WTC11 (cell line): Measurements from ENCODE around the gene CACNA1C. TPM values are rescaled to one million over a fixed set of nuclear protein-coding genes. Genes with fewer than 3 reads are reported as not detected.

Source experiments
- ATAC-seq: fragments of 200-7000 bp; cut with Tn5 transposase; 2 replicates; pipeline ENCODE4 v1.10.0; 2021; ENCODE audit warnings: mild to moderate bottlenecking, moderate library complexity
- CTCF ChIA-PET: fragments of 300-600 bp; sonication (Branson Sonifier 250); formaldehyde crosslinking; loops from one replicate; lab custom pipeline; 2021; ENCODE audit warnings: antibody characterized with exemption; lab: Charles Lee
- POLR2A ChIA-PET: fragments of 350-600 bp; sonication (Branson Sonifier 250); formaldehyde crosslinking; loops from one replicate; lab custom pipeline; 2021; ENCODE audit warnings: antibody characterized with exemption; lab: Charles Lee
- DNase-seq: peaks from one replicate; pipeline ENCODE4 v3.0.0; 2021; ENCODE audit warnings: low spot score
- H3K27ac Mint-ChIP-seq: 2 replicates; pipeline ENCODE4 v1.8.0; 2021; ENCODE audit warnings: mixed read lengths
- H3K27me3 Mint-ChIP-seq: 2 replicates; pipeline ENCODE4 v1.8.0; 2021; ENCODE audit warnings: low read depth, mild to moderate bottlenecking, moderate library complexity, mixed read lengths
- H3K36me3 Mint-ChIP-seq: 2 replicates; pipeline ENCODE4 v1.8.0; 2021; ENCODE audit warnings: mixed read lengths
- H3K4me1 Mint-ChIP-seq: 2 replicates; pipeline ENCODE4 v1.8.0; 2022; ENCODE audit warnings: mixed read lengths
- H3K4me3 Mint-ChIP-seq: 2 replicates; pipeline ENCODE4 v1.8.0; 2021; ENCODE audit warnings: mild to moderate bottlenecking, moderate library complexity, mixed read lengths
- H3K9me3 Mint-ChIP-seq: 2 replicates; pipeline ENCODE4 v1.8.0; 2021; ENCODE audit warnings: mixed read lengths
- ARID4B ChIP-seq: sonication (generic); formaldehyde crosslinking; IDR thresholded peaks from 2 replicates; pipeline ENCODE4 v1.8.0; 2023; ENCODE audit warnings: missing genetic modification reagents, mild to moderate bottlenecking, borderline replicate concordance
- ATF2 ChIP-seq: sonication (generic); formaldehyde crosslinking; IDR thresholded peaks from 2 replicates; pipeline ENCODE4 v1.8.1; 2022; ENCODE audit warnings: low read depth, missing genetic modification reagents, borderline replicate concordance
- CBFB ChIP-seq: sonication (generic); formaldehyde crosslinking; IDR thresholded peaks from 2 replicates; pipeline ENCODE4 v1.8.1; 2022; ENCODE audit warnings: mild to moderate bottlenecking, low read depth, missing genetic modification reagents
- CDX4 ChIP-seq: fragments of 250-450 bp; sonication (Bioruptor Pico); IDR thresholded peaks from 2 replicates; pipeline ENCODE4 v1.9.0; 2021; ENCODE audit warnings: moderate library complexity, mild to moderate bottlenecking, inconsistent platforms, borderline replicate concordance
- ERG ChIP-seq: fragments of 250-450 bp; sonication (Bioruptor Pico); IDR thresholded peaks from 2 replicates; pipeline ENCODE4 v1.8.0; 2021; ENCODE audit warnings: mild to moderate bottlenecking
- FOXP1 ChIP-seq: sonication (generic); formaldehyde crosslinking; IDR thresholded peaks from 2 replicates; pipeline ENCODE4 v1.8.0; 2022; ENCODE audit warnings: missing genetic modification reagents, mild to moderate bottlenecking, moderate library complexity, borderline replicate concordance
- JAZF1 ChIP-seq: fragments of 250-450 bp; sonication (Bioruptor Pico); IDR thresholded peaks from 2 replicates; pipeline ENCODE4 v1.9.0; 2021; ENCODE audit warnings: moderate library complexity, mild to moderate bottlenecking, inconsistent platforms
- MAX ChIP-seq: sonication (generic); formaldehyde crosslinking; IDR thresholded peaks from 2 replicates; pipeline ENCODE4 v1.8.0; 2022; ENCODE audit warnings: mild to moderate bottlenecking, missing genetic modification reagents
- MXD4 ChIP-seq: fragments of 250-450 bp; sonication (Bioruptor Pico); IDR thresholded peaks from 2 replicates; pipeline ENCODE4 v1.8.0; 2021; ENCODE audit warnings: mild to moderate bottlenecking, moderate library complexity, borderline replicate concordance
- NFYB ChIP-seq: sonication (generic); formaldehyde crosslinking; conservative IDR thresholded peaks from 2 replicates; pipeline ENCODE4 v1.8.0; 2022; ENCODE audit warnings: low read depth, missing genetic modification reagents
- SMAD3 ChIP-seq: sonication (generic); formaldehyde crosslinking; IDR thresholded peaks from 2 replicates; pipeline ENCODE4 v1.8.0; 2022; ENCODE audit warnings: missing genetic modification reagents, mild to moderate bottlenecking, borderline replicate concordance
- SP1 ChIP-seq: sonication (generic); formaldehyde crosslinking; conservative IDR thresholded peaks from 2 replicates; pipeline ENCODE4 v1.8.1; 2022; ENCODE audit warnings: missing genetic modification reagents
- TCF7 ChIP-seq: sonication (generic); formaldehyde crosslinking; IDR thresholded peaks from 2 replicates; pipeline ENCODE4 v1.8.0; 2022; ENCODE audit warnings: mild to moderate bottlenecking, low read depth, missing genetic modification reagents, moderate library complexity
- TEAD4 ChIP-seq: sonication (generic); formaldehyde crosslinking; IDR thresholded peaks from 2 replicates; pipeline ENCODE4 v1.8.0; 2022; ENCODE audit warnings: mild to moderate bottlenecking, missing genetic modification reagents
- TP53 ChIP-seq: sonication (generic); formaldehyde crosslinking; IDR thresholded peaks from 2 replicates; pipeline ENCODE4 v1.8.1; 2023; ENCODE audit warnings: mild to moderate bottlenecking, missing genetic modification reagents
- USF2 ChIP-seq: sonication (generic); formaldehyde crosslinking; IDR thresholded peaks from 2 replicates; pipeline ENCODE4 v1.8.1; 2023; ENCODE audit warnings: mild to moderate bottlenecking, missing genetic modification reagents, moderate library complexity
- ZNF121 ChIP-seq: sonication (generic); formaldehyde crosslinking; IDR thresholded peaks from 2 replicates; pipeline ENCODE4 v1.8.0; 2023; ENCODE audit warnings: missing genetic modification reagents
- ZNF138 ChIP-seq: sonication (generic); formaldehyde crosslinking; conservative IDR thresholded peaks from 2 replicates; pipeline ENCODE4 v1.8.1; 2022; ENCODE audit warnings: mild to moderate bottlenecking, moderate library complexity, missing genetic modification reagents
- ZNF232 ChIP-seq: sonication (generic); formaldehyde crosslinking; IDR thresholded peaks from 2 replicates; pipeline ENCODE4 v1.8.0; 2022; ENCODE audit warnings: mild to moderate bottlenecking, missing genetic modification reagents
- ZNF281 ChIP-seq: sonication (generic); formaldehyde crosslinking; IDR thresholded peaks from 2 replicates; pipeline ENCODE4 v1.8.0; 2023; ENCODE audit warnings: mild to moderate bottlenecking, missing genetic modification reagents
- ZNF317 ChIP-seq: sonication (generic); formaldehyde crosslinking; IDR thresholded peaks from 2 replicates; pipeline ENCODE4 v1.8.1; 2023; ENCODE audit warnings: low read depth, mild to moderate bottlenecking, moderate library complexity, missing genetic modification reagents, borderline replicate concordance
- ZNF671 ChIP-seq: fragments of 250-450 bp; sonication (Bioruptor Pico); IDR thresholded peaks from 2 replicates; pipeline ENCODE4 v1.8.0; 2021; ENCODE audit warnings: mild to moderate bottlenecking
- ZSCAN18 ChIP-seq: fragments of 250-450 bp; sonication (Bioruptor Pico); IDR thresholded peaks from 2 replicates; pipeline ENCODE4 v2.1.2; 2022; ENCODE audit warnings: mild to moderate bottlenecking, moderate library complexity
- total RNA-seq: library from RNA; stranded (reverse); gene quantifications from 3 replicates; pipeline ENCODE4 v1.2.3, GENCODE V29; 2021

The CACNA1C gene
- total RNA-seq, 1 experiment from 2014 or later = 1.7 TPM

GRCh38 chr12:2170376-2170775, 117.6 kb downstream of the CACNA1C start (continued):
- TF ChIP-seq ZNF281 = no peak
- TF ChIP-seq JAZF1 (CRISPR knock-in tag) = no peak
- TF ChIP-seq ZNF121 (CRISPR knock-in tag) = no peak
- TF ChIP-seq ARID4B (CRISPR knock-in tag) = no peak
- no peak for TF ChIP-seq TEAD4 (CRISPR knock-in tag)
- TF ChIP-seq ZSCAN18 (CRISPR knock-in tag) = no peak
- no peak for TF ChIP-seq NFYB (CRISPR knock-in tag)
- no peak for TF ChIP-seq CDX4 (CRISPR knock-in tag)
- TF ChIP-seq ZNF671 (CRISPR knock-in tag) = no peak
- no peak for TF ChIP-seq FOXP1 (CRISPR knock-in tag)
- TF ChIP-seq TP53 = no peak
- TF ChIP-seq SP1 (CRISPR knock-in tag) = no peak
- TF ChIP-seq SMAD3 (CRISPR knock-in tag) = no peak
- no peak for TF ChIP-seq ERG (CRISPR knock-in tag)
- no peak for TF ChIP-seq ZNF138
- TF ChIP-seq, all 79 proteins: peak for 0

- Mint-ChIP-seq H3K4me3 (no peak overlapping the region), H3K4me1 (peaks cover 9% of the 10 kb centered on the region), H3K9me3 (peaks cover 12% of the 10 kb centered on the region), H3K36me3 (no peaks in the 10 kb centered on the region; the same call in 1 of the 2 replicates), H3K27me3 (no peaks in the 10 kb centered on the region; the same call in 1 of the 2 replicates), H3K27ac (no peak overlapping the region)
- ChIA-PET POLR2A (no interaction called here), CTCF (interaction anchor here (1.0 to 1.5 kb wide), 3 partner anchors 12 to 114 kb away, joined by 3 to 5 read pairs (median 4); no protein-coding TSS in a partner anchor)
- ATAC-seq (no peak), DNase-seq (no peak)
- no peak for TF ChIP-seq USF2
- no peak for TF ChIP-seq ZNF232 (CRISPR knock-in tag)
- no peak for TF ChIP-seq MAX (CRISPR knock-in tag)
- TF ChIP-seq ATF2 (CRISPR knock-in tag) = no peak
- no peak for TF ChIP-seq MXD4 (CRISPR knock-in tag)
- TF ChIP-seq TCF7 (CRISPR knock-in tag) = no peak
- no peak for TF ChIP-seq ZNF317
- no peak for TF ChIP-seq CBFB (CRISPR knock-in tag)
- TF ChIP-seq NFYB (CRISPR knock-in tag) = no peak
Measured at GRCh38 chr12:2171672-2172426, 119.1 kb downstream of the CACNA1C start.
